ENCODE measurements around the gene BAZ1B.

- TF ChIP-seq MLX (CRISPR knock-in tag; IDR thresholded peaks at IDR 0.05) = no peak
- no peak for TF ChIP-seq CTCF (IDR thresholded peaks at IDR 0.05)
- no peak for TF ChIP-seq MYBL2 (CRISPR knock-in tag; IDR thresholded peaks at IDR 0.05)
- no peak for TF ChIP-seq HMGA2 (CRISPR knock-in tag; IDR thresholded peaks at IDR 0.05)
- TF ChIP-seq CREM (CRISPR knock-in tag; IDR thresholded peaks at IDR 0.05) = no peak
- no peak for TF ChIP-seq USF1 (CRISPR knock-in tag; IDR thresholded peaks at IDR 0.05)
Measured at GRCh38 chr7:73442903-73443500, 79.1 kb downstream of the BAZ1B start.

All from WTC11 (cell line).